ENCODE measurements around the gene ZNF365.
A peak's percentile ranks its signal among the peaks of the same experiment; 100 is the strongest.

Gene ZNF365

DNA sequence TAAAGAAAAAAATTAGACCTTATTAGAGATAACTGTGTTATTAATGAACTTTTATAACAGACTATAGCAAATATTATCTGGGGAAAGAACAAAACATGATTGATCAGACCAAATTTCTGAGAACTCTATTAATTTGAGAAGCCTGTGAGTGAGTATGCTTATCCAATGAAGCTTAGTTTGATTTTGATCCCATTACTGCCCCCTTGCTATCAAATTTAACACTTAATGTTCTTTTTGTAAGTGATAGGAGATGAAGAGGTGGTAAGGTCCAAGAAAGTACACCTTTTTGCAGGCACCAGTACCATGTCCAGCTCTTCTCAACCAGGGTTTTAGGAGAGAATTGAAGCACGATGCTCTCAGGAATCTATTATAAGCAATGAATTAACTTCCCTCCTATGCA, 49.9 kb downstream of the ZNF365 start:
- DNase-seq = no peak

DNA sequence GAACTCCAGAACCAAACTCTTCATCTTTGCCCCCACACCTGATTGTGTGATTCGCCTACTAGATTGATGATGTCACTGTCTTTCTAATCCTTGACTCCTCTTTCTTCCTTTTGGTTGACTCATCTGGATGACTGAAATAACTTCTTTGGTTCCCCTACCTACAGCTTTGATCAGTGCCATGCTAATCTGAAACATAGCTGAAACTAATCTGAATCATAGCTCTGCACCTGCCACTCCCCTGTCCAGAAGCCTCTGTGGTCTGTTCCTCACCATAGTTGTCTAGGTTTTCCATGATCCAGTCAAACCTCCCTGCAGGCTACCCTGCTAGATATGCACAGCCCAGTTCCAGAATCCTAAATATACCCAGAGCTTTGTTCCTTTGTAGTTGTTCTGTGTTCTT, 51.9 kb downstream of the ZNF365 start:
- no peak for DNase-seq

DNA sequence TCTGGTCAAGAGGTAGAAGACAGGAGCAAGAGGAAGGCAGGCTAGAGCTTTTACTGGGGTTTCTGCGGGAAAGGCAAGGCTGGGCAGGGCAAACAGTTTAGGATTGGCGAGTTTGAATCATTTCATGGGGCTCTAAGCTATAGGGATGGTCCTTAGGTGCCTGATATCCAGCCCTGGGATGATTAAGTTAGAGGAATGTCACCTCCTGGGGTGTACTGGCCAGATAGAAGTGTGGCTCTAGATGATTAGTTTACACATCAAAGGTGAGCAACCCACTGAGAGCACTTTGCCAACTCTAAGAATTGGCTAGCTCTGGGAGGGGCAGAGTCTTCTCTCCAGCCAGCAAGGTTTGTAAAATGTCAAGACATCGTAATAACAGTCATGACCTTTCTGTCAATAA, 52.4 kb downstream of the ZNF365 start:
- DNase-seq = no peak

DNA sequence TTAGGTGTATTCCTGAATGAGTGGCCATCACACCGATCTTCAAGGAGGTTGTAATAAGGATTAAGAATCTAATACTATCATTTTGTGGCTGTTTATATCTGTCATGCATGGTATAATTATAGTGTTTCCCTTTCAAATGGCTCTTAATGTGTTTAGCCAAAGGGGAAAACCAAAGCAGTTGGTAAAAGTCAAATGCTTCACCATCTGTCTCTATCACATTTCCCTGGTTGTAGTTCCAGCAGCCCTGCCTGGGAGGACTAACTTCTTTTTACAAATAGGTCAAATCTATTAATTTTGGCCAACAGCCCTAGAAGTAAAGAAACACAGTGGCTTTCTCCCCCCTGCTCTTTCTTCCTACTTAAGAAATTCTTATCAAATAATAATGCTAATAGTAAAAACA, 56.7 kb downstream of the ZNF365 start:
- DNase-seq = no peak

DNA sequence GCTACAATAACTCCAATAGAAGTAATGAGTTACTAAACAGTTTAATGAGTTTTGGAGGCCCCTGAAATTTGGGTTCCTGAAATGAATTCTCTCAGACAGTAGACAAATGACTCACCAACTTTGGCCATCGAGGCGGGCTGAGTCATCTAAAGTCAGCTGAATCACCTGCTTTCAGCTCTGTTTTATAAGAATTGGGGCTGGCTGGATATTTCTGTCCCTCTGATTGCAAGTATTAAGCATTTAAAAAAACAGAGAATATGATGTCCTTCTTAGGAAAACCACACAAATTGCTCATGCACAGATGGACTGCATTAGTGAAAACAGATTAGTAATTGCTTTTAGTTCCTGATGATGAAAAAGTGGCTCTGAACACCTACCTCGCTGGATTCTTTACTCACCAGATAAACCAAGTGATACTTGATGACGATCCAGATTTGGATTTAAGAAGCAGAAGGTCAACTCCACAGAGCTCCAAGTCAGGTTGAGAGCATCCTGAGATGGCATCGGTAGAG, 59.1 kb downstream of the ZNF365 start:
- DNase-seq = no peak

DNA sequence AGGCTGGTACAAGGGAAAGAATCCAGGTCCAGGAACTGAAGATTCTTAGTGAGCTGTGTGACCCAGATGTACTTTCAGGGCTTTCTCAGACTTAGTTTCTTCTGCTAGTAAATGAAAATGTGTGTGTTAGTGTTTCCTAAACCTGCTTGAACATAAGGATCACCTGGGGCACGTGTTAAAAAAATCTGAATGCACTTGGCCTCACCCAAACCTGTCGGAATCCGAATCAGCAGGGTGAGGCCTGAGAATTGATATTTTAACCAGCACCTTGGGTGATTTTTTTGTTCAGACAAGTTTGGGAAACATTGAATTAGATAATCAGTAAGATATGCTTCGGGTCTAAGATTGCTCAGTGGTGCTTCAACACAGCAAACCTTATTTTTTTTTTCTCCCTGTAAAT, 59.7 kb downstream of the ZNF365 start:
- no peak for DNase-seq

DNA sequence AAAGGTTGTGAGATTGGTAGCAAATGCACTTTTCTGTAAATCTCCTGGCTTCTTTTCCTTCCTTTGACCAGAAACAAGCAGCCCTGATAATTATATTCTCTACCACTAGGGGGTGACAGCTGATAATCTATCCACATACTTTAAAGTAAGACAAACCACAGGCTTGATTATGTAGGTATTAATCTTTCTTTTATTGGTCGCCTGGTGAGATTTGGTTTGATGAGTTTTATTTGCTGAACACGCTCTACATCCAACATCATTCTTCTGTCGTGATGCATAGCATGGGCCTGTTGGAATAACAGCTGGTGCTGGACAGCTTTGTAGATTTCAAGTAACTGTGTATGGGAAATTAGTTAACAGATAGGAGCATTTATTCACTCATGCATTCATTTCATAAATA, 63.5 kb downstream of the ZNF365 start:
- peak in 1 of 2 experiments; percentile 2 for DNase-seq

DNA sequence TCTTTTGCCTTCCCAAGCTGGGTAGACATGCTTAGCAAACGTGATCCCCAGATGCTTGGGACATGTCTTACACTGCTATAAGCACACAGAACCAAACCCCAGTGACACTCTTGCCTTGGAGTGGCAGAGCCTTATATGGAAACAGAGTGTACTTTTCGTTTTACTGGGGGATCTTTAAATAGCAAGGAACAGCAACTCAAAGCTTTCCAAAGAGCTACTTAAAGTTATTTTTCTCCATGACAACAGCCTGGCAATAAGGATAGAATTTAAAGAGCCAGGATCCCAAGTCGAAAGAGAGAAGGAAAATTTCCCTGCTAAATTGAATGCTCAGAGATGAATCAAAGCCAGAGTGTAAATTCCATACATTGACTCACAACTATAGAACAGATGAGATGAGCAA, 67.8 kb downstream of the ZNF365 start:
- no peak for DNase-seq

DNA sequence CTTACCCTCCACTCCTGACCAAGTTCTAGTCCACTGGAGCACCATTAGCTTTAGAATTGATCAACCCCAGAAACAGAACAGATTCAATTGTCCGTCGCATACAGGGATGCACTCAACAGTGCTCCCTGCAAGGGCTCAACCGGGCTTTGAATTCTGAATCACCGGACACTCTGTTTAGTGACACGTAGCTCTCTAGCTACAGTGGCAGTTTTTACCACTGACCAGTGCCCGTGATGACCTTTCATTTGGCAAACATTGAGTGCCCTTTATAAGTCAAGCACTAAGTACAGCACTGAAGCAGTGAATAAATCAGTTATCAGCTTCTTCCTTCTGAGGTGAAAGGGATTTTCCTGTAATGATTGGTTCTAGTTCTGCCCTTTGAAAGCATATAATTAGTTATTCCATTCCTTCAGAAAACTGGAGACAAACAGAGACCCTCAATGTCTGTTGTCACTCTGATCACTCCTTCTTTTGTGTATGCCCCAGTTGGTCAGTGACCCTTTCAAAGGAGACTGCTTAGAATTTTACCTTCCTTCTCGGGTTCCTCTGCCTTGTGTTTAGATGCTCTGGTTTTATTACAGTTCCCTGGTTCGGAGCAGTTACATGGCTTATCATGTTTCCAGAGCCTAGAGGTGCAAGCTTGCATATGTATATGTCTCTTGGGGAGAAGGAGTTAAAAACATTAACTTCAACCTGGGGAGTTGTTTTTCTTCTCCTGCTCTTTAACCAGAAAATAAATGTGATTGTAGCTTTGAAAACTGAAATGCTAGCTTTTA, 68.9 kb downstream of the ZNF365 start:
- DNase-seq = no peak

DNA sequence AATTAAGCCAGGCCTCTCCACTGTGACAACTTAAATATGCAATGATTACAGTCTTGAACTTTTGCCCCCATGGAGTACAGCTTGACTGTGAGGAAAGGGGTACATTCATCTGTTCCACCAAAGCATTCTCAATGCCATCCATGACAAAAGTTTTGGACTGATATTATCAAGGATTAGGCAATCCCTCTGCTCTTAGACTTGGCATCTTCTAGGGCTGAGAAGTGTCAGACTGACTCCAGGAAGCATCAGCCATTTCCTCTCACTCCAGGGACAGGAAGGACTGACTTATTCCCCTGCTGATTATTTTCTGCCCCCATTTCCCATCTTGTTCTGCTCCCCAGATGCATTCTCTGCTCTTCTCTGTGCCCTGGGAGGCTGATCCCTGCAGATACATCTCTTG, 69.7 kb downstream of the ZNF365 start:
- no peak for DNase-seq

DNA sequence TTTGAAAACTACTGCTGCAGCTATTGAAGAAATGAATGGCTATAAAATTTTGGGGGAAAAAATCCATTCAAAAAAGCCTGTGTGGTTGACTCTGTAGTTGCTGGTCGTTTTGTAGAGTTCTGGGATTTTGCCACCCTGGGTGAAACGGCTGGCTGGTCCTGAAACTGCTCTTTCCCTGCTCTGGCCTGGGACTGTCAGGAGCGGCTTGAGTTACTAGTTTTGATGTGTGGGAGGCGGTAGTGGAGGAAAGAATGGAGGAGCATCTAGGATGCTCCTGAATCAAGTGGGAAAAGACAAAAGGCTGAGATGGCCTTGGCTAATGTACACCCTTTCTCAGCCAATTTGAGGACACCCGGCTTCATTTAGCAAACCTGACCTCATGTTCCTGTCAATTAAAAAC, 72.5 kb downstream of the ZNF365 start:
- no peak for DNase-seq

DNA sequence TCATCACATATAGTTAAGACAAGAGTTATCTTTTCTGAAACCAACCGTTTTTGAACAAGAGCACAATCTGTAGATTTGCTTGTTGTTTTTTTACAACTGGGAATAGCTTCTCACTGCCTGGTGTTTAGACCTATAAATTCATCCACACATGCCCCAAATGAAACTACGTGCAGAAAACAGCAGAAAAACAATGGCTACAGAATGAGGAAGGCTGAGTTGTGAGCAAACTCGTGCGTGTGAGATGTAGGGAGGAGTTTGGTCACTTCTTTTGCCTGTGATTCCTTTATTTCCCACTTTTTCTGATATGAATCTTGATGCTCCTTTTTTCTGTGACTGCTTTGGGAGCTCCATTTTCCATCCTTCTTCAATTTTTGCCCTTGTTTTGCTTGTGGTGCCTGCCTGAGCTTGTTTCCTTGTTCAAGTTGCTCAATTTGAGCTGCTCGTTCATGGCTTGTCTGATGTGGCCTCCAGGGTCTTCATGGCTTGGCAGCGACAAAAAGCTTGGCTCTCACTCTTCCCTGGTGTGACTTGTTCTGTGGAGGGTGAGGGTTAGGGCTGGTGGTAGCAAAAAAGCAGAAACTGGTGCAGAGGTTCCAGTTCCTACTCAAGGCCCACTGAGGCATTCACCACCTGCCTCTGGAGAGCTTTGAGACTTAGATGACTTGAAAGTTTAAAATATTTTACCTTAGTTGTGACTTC, 76.9 kb downstream of the ZNF365 start:
- DNase-seq = no peak

DNA sequence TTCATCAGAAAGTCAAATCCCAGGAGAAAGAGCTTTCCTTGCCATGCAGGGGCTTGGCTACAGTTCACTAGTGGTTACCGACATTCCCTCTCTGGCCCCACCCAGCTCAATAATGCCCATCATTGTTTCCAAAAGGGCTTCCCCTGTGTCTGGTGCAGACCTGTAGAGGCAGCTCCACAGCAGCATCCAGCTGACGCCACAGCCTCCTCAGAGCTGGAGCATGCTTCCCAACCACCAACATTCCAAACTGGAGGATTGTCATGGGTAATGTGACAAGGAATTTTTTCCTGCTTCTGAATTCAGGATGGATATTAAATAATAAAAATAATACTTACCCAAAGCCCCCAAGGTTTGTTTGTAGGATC, 77.4 kb downstream of the ZNF365 start:
- no peak for DNase-seq

Measured in NCI-H1930 (cell line).